ENCODE measurements around the gene RXRG.

Gene RXRG

GRCh38 chr1:165409657-165410358, 35.1 kb downstream of the RXRG start:
- DNase-seq (ENCODE audit: low read depth in 2 of 2) = no peak

- no peak for DNase-seq (ENCODE audit: low read depth in 2 of 2)
These were observed 36.4 kb downstream of the RXRG start for GRCh38 chr1:165408518-165408917.

GRCh38 chr1:165407398-165407797, 37.5 kb downstream of the RXRG start:
- no peak for DNase-seq (ENCODE audit: low read depth in 2 of 2)

- peak in 1 of 2 donors; percentile 16 for DNase-seq (ENCODE audit: low read depth in 2 of 2)
These were observed 41.0 kb downstream of the RXRG start for GRCh38 chr1:165403835-165404482.

GRCh38 chr1:165402517-165403111, 42.3 kb downstream of the RXRG start:
- DNase-seq (ENCODE audit: low read depth in 2 of 2) = no peak

- DNase-seq (ENCODE audit: low read depth in 2 of 2) = no peak
These were observed 47.0 kb downstream of the RXRG start for GRCh38 chr1:165397944-165398343.

- DNase-seq (ENCODE audit: low read depth in 2 of 2) = no peak
These were observed 49.0 kb downstream of the RXRG start for GRCh38 chr1:165395901-165396300.

- no peak for DNase-seq (ENCODE audit: low read depth in 2 of 2)
These were observed 49.4 kb downstream of the RXRG start for GRCh38 chr1:165395478-165395877.

GRCh38 chr1:165392634-165393571, 52.0 kb downstream of the RXRG start:
- DNase-seq (ENCODE audit: low read depth in 2 of 2) = peak; percentile 75 to 84

- DNase-seq (ENCODE audit: low read depth in 2 of 2) = no peak
These were observed 55.3 kb downstream of the RXRG start for GRCh38 chr1:165389609-165390008.

- DNase-seq (ENCODE audit: low read depth in 2 of 2) = no peak
These were observed 57.0 kb downstream of the RXRG start for GRCh38 chr1:165387961-165388360.

GRCh38 chr1:165387505-165387904, 57.4 kb downstream of the RXRG start:
- DNase-seq (ENCODE audit: low read depth in 2 of 2) = no peak

GRCh38 chr1:165383599-165384405, 61.1 kb downstream of the RXRG start:
- no peak for DNase-seq (ENCODE audit: low read depth in 2 of 2)

GRCh38 chr1:165383067-165383466, 61.9 kb downstream of the RXRG start:
- DNase-seq (ENCODE audit: low read depth in 2 of 2) = no peak

GRCh38 chr1:165381745-165382505, 63.0 kb downstream of the RXRG start:
- DNase-seq (ENCODE audit: low read depth in 2 of 2) = no peak

GRCh38 chr1:165376811-165377311, 68.1 kb downstream of the RXRG start:
- no peak for DNase-seq (ENCODE audit: low read depth in 2 of 2)

GRCh38 chr1:165376041-165376810, 68.7 kb downstream of the RXRG start:
- DNase-seq (ENCODE audit: low read depth in 2 of 2) = peak in 1 of 2 donors; percentile 19

- DNase-seq (ENCODE audit: low read depth in 2 of 2) = no peak
These were observed 69.3 kb downstream of the RXRG start for GRCh38 chr1:165375623-165376022.

- no peak for DNase-seq (ENCODE audit: low read depth in 2 of 2)
These were observed 73.2 kb downstream of the RXRG start for GRCh38 chr1:165371588-165372225.

Data from stimulated activated CD4-positive, alpha-beta T cell treated with anti-CD3 and anti-CD28 coated beads, Interleukin-15, amount 100 ng/mL, for 48 hours (primary cell).